HG02884 (cell line): Measurements from ENCODE around the gene SLC6A6.

Experiments
- ATAC-seq: cut with Tn5 transposase; IDR thresholded peaks from one replicate; pipeline ENCODE4 v1.9.1; 2021; ENCODE audit warnings: mild to moderate bottlenecking, moderate library complexity; ENCODE audit not compliant: unreplicated experiment

The SLC6A6 gene

GRCh38 chr3:14415501-14415900 lies 13.1 kb downstream of the SLC6A6 start:
- ATAC-seq, result no peak

GRCh38 chr3:14416453-14416852 lies 14.0 kb downstream of the SLC6A6 start:
- ATAC-seq, result no peak

DNA sequence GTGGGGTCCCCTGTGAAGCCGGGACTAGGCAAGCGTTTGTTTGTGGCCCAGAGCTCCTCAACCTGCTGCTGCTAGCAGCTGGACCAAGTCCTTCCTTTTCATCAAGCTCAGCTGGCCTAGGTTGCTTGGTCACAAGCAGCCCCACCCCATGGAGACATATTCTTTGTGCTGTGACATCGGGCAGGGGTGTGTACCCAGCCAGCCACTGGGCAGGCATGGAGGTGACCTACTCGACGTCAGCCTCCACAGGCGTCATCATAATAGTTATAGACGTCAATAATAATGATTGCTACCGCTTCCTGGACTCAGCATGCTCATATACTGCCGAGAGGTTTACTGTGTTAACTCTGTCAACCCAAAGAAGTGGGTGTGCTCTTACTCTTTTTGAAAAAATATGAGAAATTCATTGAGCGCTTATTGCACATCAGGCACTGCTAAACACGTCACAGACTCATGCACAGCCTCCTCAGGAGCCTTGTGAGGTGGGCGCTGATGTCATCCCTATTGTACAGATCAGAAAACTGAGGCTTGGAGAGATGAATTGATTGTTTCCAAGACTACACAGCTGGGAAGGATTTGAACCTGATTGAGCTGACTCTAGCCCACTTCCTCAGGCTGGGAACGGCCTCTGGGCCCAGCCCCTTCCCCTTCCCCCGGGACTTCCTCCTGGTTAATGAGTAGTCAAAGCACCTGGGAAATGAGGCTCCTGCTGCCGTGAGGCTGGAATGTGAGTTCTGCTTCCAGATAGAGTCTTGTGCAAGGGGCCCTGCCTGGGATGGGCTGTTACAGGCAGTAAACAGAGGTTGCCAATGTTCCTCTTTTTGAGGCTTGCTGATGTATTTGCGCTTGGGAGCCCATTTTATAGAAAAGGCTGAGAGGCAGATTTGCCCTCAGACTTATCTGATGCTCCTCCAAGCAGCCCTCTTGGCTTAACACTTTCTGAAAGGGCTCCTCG lies 16.2 kb downstream of the SLC6A6 start:
- no peak for ATAC-seq

- no peak for ATAC-seq
These were observed 19.9 kb downstream of the SLC6A6 start for GRCh38 chr3:14422016-14422963.

DNA sequence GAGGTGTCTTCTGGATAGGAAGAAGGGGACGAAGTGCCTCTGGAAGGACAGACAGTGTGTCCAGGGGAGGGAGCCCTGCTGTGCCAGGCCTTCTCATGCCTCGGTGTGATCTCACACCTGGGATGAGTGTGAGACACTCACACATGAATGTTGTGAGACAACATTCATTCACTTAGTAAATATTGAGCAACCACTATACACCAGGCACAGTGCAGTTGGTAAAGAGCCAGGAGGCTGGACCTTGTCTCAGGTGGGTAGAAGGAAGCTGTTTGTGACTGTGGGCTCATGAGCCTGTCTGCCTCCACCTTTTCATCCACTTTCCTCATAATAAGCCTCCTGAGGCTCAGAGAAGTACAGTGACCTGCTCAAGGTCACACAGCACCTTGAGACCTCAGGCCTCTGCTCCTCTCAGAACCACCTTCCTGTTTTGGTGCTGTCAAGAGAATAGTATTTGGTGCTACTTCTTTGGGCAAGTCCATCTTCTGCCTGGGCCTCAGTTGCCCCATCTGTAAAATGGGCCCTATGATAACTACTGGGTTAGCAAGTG lies 20.9 kb downstream of the SLC6A6 start:
- no peak for ATAC-seq

DNA sequence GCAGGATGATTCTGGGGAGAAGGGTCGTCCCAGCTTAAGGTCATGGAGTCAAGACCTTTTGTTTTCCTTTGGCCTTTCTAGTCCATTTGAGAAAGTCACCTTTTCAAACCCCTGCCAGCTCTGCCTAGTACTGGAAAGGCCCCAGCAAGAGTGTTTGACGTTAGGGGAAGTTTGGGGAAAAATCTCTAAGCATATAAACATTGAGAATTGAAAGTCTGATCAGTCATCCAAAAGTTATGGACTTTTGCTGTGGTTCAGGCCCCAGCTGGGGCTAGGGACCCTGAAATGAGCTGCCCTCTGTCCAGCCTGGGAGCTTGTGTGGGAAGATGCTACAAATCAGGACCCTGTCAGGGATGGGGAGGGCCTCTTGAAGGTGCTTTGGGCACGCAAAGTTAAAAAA lies 21.6 kb downstream of the SLC6A6 start:
- no peak for ATAC-seq

DNA sequence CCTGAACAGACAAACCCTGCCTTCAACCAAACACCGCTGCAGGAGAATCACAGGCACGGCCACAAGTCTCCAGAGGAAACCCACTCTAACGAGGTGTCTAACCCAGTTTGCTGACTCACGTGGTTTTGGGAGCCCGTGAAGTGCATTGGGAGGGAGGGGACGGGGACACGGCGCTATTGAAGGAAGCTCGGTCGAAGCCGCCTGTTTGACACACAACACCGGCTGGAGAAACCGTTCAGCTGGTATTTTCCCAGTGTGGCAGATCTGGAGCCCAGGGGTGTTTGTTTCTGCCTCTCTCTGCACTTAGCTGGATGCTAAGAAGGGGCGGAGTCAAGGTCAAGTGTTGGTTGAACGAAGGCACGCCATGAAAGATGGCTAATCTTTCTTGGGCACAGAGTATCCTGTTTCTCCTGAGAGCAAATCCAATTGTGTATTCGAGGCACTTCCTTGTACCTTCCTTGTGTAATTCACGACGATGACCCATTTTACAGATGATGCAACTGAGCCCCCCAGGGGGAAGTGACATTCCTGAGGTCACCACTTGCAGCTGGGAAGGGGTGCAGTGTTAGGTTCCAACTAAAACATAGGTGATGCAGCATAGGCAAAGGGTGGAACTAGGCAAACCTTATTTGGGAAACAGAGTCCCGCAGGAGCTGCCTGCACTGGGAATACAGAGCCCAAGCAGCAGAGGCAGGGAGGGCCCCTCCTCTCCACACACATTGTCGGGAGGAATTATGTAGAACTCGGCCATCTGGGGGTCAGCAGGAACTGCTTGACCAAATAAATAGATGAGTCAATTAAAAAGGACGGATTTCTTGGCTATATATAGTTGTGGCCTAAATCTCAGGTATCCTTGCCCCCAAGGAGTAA lies 22.5 kb downstream of the SLC6A6 start:
- no peak for ATAC-seq

GRCh38 chr3:14425581-14426304 lies 23.3 kb downstream of the SLC6A6 start:
- ATAC-seq, result peak; percentile 37

DNA sequence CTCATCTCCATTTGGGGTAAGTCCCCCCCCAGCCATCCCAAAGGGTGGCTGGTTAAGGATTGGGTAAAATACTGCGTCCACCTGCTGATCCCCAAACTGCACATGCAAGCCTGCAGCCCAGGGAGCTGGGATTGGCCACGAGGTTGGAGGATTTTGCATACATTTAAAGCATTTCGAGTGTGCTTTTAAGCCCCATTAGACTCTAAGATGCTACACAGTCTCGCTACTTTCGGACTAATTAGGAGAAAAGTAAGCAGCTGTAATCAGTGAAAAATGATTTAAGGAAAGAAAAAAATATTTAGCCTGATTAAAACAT lies 23.9 kb downstream of the SLC6A6 start:
- no peak for ATAC-seq

- ATAC-seq, result no peak
These were observed 26.0 kb downstream of the SLC6A6 start for GRCh38 chr3:14428087-14429033.

DNA sequence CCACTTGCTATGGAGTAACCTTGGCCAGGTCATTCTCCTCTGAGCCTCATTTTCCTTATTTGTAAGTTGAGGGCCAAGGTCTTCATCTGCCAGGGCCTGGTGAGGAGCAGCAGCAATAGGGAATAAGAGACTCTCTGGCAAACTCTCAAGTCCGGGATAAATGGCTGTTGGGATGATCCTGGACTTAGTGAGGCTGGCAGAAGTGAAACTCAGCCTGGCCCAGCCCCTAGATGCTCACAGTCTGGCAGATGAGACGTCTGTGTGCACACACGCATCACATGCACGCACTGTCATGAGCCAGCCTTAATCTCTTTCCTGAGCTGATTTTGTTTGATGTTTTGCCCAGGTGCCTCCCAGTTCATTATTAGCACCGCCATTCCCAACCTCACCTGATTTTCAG lies 26.8 kb downstream of the SLC6A6 start:
- ATAC-seq, result no peak

GRCh38 chr3:14429640-14430039 lies 27.2 kb downstream of the SLC6A6 start:
- no peak for ATAC-seq

GRCh38 chr3:14430053-14430452 lies 27.6 kb downstream of the SLC6A6 start:
- no peak for ATAC-seq

- no peak for ATAC-seq
These were observed 28.5 kb downstream of the SLC6A6 start for GRCh38 chr3:14430706-14431451.

- peak; percentile 25 for ATAC-seq
These were observed 29.1 kb downstream of the SLC6A6 start for GRCh38 chr3:14431452-14431916.

GRCh38 chr3:14431917-14432834 lies 29.8 kb downstream of the SLC6A6 start:
- ATAC-seq, result peak; percentile 72

DNA sequence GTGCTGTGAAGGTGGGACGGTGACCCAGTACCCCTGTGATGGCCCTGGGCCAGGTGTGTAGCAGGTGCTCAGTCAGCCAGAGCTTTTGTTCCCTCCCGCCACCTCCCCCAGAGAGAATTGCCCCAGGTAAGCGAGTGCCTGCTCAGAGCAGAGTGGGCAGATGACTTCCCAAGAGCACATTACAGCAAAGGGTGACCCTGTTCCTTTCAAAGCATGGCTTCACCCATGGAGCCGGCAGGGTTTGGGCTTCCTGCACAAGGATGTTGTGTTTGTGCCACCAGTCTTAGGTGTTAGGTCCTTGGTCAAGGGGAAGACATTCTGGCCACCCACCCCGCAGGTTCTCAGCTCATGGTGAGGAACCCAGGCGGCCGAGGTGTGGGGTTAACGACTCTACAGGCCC lies 30.7 kb downstream of the SLC6A6 start:
- ATAC-seq, result no peak
